Endothelial cell of umbilical vein (primary cell): ENCODE results near the gene KLHL5. TPM values are rescaled to one million over a fixed set of nuclear protein-coding genes. Genes with fewer than 3 reads are reported as not detected.

Experiments
- BruUV-seq: library from RNA; stranded (reverse); fragments of 400-500 nt; replicated peaks from 2 replicates; lab custom pipeline; 2021; lab: Mats Ljungman, UMichigan
- CTCF ChIA-PET: fragments of 300-600, 350-600 bp; sonication (Branson Sonifier 250); formaldehyde crosslinking; loops from one replicate; lab custom pipeline; 2021; ENCODE audit warnings: antibody characterized with exemption, inconsistent platforms; lab: Charles Lee
- POLR2A ChIA-PET: fragments of 300-600, 350-600 bp; sonication (Branson Sonifier 250); formaldehyde crosslinking; loops from one replicate; lab custom pipeline; 2021; ENCODE audit warnings: antibody characterized with exemption, inconsistent platforms; lab: Charles Lee
- DNase-seq: peaks from one replicate; pipeline ENCODE4 v3.0.0-alpha.2; 2011; ENCODE audit warnings: low read depth, low spot score
- FAIRE-seq: peaks from 2 replicates; lab custom pipeline; 2011; peaks lifted over from hg19 to GRCh38; lab: Jason Lieb, UNC
- H2AFZ ChIP-seq: 2 replicates; pipeline ENCODE4 v1.6.0; 2012; ENCODE audit warnings: low read depth, low read length, control low read depth, inconsistent platforms
- H3K27ac ChIP-seq: 2 replicates; pipeline ENCODE4 v1.5.1; 2011; ENCODE audit warnings: low read depth, mild to moderate bottlenecking, control low read depth, low read length, moderate library complexity; ENCODE audit not compliant: insufficient read depth
- H3K27me3 ChIP-seq, 2 experiments: 2 replicates each; pipeline versions ENCODE4 v1.6.0 to v1.6.1; 2011; ENCODE audit warnings: low read length in 2 of 2, mixed read lengths in 1 of 2; ENCODE audit not compliant: control insufficient read depth in 2 of 2, insufficient read depth in 2 of 2
- H3K36me3 ChIP-seq, 2 experiments: 2 replicates in 1 of 2; 3 replicates in 1 of 2; pipeline ENCODE4 v1.5.1; 2011; ENCODE audit warnings: low read length in 2 of 2, mild to moderate bottlenecking in 1 of 2, moderate library complexity in 1 of 2; ENCODE audit not compliant: control insufficient read depth in 2 of 2, insufficient read depth in 2 of 2; ENCODE audit errors: extremely low read depth in 1 of 2
- H3K4me1 ChIP-seq: 3 replicates; pipeline ENCODE4 v1.5.1; 2011; ENCODE audit warnings: mild to moderate bottlenecking, low read length; ENCODE audit not compliant: control insufficient read depth, insufficient read depth; ENCODE audit errors: extremely low read depth
- H3K4me2 ChIP-seq: 2 replicates; pipeline ENCODE4 v1.6.1; 2011; ENCODE audit warnings: low read length, control low read depth, mixed read lengths; ENCODE audit not compliant: insufficient read depth
- H3K4me3 ChIP-seq, 3 experiments: fragments of 200-600 bp in 1 of 3; sonication (generic), shearing (Covaris generic) in 1 of 3; replicated peaks in 1 of 3; 2 replicates each; pipeline ENCODE4 v1.5.1; 2011 to 2016; ENCODE audit warnings: control low read depth in 3 of 3, low read length in 3 of 3, mild to moderate bottlenecking in 2 of 3, inconsistent platforms in 1 of 3, low read depth in 1 of 3, moderate library complexity in 1 of 3; ENCODE audit not compliant: insufficient read depth in 1 of 3
- H3K79me2 ChIP-seq: 2 replicates; pipeline ENCODE4 v1.6.0; 2012; ENCODE audit warnings: low read length, inconsistent platforms; ENCODE audit not compliant: control insufficient read depth, insufficient read depth
- H3K9ac ChIP-seq: replicated peaks from 2 replicates; pipeline ENCODE3; 2011; ENCODE audit warnings: low read length, control low read depth; ENCODE audit not compliant: insufficient read depth; ENCODE audit errors: extremely low read depth
- H3K9me1 ChIP-seq: replicated peaks from 3 replicates; pipeline ENCODE4 v1.6.0; 2011; ENCODE audit warnings: mild to moderate bottlenecking, low read length; ENCODE audit not compliant: control insufficient read depth, insufficient read depth; ENCODE audit errors: extremely low read depth
- H3K9me3 ChIP-seq: replicated peaks from 2 replicates; pipeline ENCODE4 v1.5.1; 2012; ENCODE audit warnings: low read length, inconsistent platforms; ENCODE audit not compliant: control insufficient read depth, insufficient read depth
- H4K20me1 ChIP-seq: replicated peaks from 2 replicates; pipeline ENCODE3; 2011; ENCODE audit warnings: mild to moderate bottlenecking, low read length; ENCODE audit not compliant: control insufficient read depth, insufficient read depth; ENCODE audit errors: extremely low read depth
- JUN ChIP-seq: IDR thresholded peaks from 2 replicates; pipeline ENCODE4 v1.6.1; 2011; ENCODE audit warnings: borderline replicate concordance, low read depth; ENCODE audit not compliant: insufficient read length, insufficient read depth
- POLR2A ChIP-seq: IDR thresholded peaks from 2 replicates; pipeline ENCODE4 v1.6.1; 2012; ENCODE audit warnings: low read depth, mild to moderate bottlenecking, control low read depth, low read length
- POLR2AphosphoS5 ChIP-seq: IDR thresholded peaks from 2 replicates; pipeline ENCODE4 v1.6.1; 2012; ENCODE audit warnings: low read depth, mild to moderate bottlenecking, control low read depth, low read length, moderate library complexity; ENCODE audit not compliant: insufficient read depth
- dilution Hi-C: fragments of 300-500 bp; cut with MboI; formaldehyde crosslinking; loops from one replicate; pipeline ENCODE4 v1.15.0; 2019; ENCODE audit warnings: low sequenced_read_pairs; ENCODE audit not compliant: extremely low pct_ligation_motif_present
- intact Hi-C: fragments of 100-400 bp; cut with micrococcal nuclease; formaldehyde crosslinking; loops from one replicate; pipeline ENCODE4 v1.10.0; 2022
- polyA plus RNA-seq, 4 experiments: library from polyadenylated mRNA; depleted of rRNA in 3 of 4; stranded (reverse) in 3 of 4; unstranded in 1 of 4; fragments of >200 nt; gene quantifications; 2 replicates each; pipeline versions ENCODE4 v1.2.1 to v1.2.3, GENCODE V29; 2011 to 2012; ENCODE audit warnings: missing spikeins in 1 of 4
- total RNA-seq: library from RNA; stranded (reverse); gene quantifications from 2 replicates; pipeline ENCODE4 v1.2.3, GENCODE V29; 2021

The KLHL5 gene
- total and polyA plus RNA-seq, 2 donors (not counting 3 experiments of a cell fraction or from before 2014, with no cell fraction given), result 32.2 to 54.6 TPM

DNA sequence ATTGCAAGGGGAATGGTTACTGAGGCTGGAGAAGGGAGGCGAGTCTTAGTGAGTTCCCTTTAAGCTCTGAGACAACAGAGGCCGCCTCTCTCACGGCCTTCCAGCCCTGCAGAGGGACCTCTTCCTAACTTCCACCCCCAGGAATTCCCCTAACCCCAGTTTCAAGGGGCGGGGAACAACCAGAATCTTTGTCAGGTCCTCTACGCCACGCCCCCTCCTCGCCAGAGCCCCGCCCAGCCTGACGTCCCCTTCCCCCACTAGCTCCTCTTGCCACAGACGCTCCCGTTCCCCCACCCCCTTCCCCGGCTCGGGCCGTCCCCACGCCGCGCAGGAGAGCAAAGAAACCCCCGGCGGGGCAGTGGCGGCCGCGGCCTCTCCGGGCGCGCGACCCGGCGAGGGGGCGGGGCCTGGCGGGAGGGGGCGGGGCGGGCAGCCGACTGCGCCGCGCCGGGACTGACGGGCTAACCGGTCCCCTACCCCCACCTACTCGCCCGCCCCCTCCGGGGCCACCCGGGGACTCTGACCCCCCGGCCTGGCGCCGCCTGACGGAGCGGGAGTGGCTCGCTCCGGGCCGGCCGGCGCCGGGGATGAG lies 17.6 kb upstream of the KLHL5 start:
- peaks cover 31% of the 10 kb centered on the region for H3K79me2 ChIP-seq
- ChIA-PET POLR2A (interaction anchor here (0.9 to 1.1 kb wide), 3 partner anchors 14 to 403 kb away, joined by 3 read pairs; no protein-coding TSS in a partner anchor), CTCF (interaction anchor here (0.8 to 3.6 kb wide), 10 partner anchors 8 to 155 kb away, joined by 3 to 20 read pairs (median 4); partner anchors contain the start of gene TMEM156)
- dilution Hi-C loops, result no loop called here
- BruUV-seq, result no TSS peak
- intact Hi-C loops, result loop anchor here (1.0 to 10.0 kb wide), 7 partner anchors 8 to 290 kb away; partner anchors contain the start of genes FAM114A1 and WDR19
- peak; percentile 94 for DNase-seq
- peaks cover 25% of the 10 kb centered on the region for H3K4me1 ChIP-seq
- no peaks in the 10 kb centered on the region for H3K27me3 ChIP-seq
- peak overlapping the region; percentile 60 to 98 (median 95) for H3K4me3 ChIP-seq
- no peaks in the 10 kb centered on the region for H4K20me1 ChIP-seq
- no peaks in the 10 kb centered on the region for H3K36me3 ChIP-seq
- H2AFZ ChIP-seq, result peak overlapping the region; percentile 63
- H3K27ac ChIP-seq, result peak overlapping the region; percentile 92
- H3K9me3 ChIP-seq, result no peaks in the 10 kb centered on the region
- peak overlapping the region; percentile 68 for H3K4me2 ChIP-seq
- no peaks in the 10 kb centered on the region for H3K9me1 ChIP-seq
- TF ChIP-seq POLR2A, result peak; percentile 81
- TF ChIP-seq POLR2AphosphoS5, result no peak
- FAIRE-seq, result peak; percentile 73
- peak overlapping the region; percentile 90 for H3K9ac ChIP-seq

DNA sequence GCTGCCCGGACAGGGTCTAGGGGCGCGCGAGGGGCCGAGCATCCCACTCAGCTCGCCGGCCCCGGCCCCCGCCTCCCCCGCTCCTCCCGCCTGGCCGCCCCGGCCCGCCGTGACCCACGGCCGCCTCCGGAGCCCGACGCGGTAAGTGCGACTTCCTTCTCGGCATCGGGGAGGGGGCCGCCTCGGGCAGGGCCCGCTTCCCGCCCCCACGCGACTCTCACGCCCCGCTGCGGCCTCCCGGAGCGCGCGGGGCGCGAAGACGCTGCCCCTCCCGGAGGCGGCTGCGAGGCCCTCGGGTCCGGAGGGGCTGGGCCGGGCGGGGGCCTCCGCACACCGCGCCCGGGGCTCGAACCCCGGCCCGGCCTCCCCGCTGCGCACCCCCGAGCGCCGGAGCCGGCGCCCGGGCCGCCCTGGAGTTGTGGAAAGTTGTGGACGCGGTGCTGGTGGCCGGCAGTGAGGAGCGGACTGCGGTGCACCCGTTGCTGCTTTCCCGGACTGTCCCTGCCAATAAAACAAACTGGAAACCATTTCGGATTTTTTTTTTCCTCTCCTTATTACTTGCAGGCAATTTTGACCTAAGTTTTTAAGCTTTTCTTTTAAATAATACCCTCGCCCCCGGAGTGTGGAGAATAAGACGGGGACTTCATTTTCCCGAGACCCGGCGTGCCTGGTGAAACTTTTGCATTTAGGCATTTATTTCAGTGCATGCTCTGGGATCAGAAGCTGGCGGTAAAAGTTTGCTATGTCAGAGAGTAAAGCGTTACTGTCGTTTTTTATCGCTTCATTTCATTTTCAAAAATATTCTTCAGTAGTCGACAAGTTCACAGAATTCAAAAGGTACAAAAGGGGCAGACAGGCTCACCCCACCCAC lies 16.8 kb upstream of the KLHL5 start:
- H3K27ac ChIP-seq, result peak overlapping the region; percentile 64
- peak overlapping the region; percentile 63 for H2AFZ ChIP-seq
- FAIRE-seq (no peak), DNase-seq (peak; percentile 49)
- peaks cover 25% of the 10 kb centered on the region for H3K4me1 ChIP-seq
- peak; percentile 30 for TF ChIP-seq POLR2AphosphoS5
- no peak for TF ChIP-seq JUN
- no peaks in the 10 kb centered on the region for H3K36me3 ChIP-seq
- no peaks in the 10 kb centered on the region for H4K20me1 ChIP-seq
- dilution Hi-C loops (no loop called here), intact Hi-C loops (loop anchor here (1.0 to 10.0 kb wide), 9 partner anchors 9 to 290 kb away; partner anchors contain the start of genes FAM114A1 and WDR19)
- no peaks in the 10 kb centered on the region for H3K27me3 ChIP-seq
- peak overlapping the region; percentile 95 for H3K4me2 ChIP-seq
- H3K4me3 ChIP-seq, result peak overlapping the region; percentile 60 to 98 (median 95)
- no peaks in the 10 kb centered on the region for H3K9me3 ChIP-seq
- peaks cover 31% of the 10 kb centered on the region for H3K79me2 ChIP-seq
- H3K9me1 ChIP-seq, result no peaks in the 10 kb centered on the region
- POLR2A ChIA-PET, result interaction anchor here (1.0 to 1.1 kb wide), 2 partner anchors 19 to 402 kb away, joined by 3 read pairs; no protein-coding TSS in a partner anchor
- peak overlapping the region; percentile 90 for H3K9ac ChIP-seq
- CTCF ChIA-PET, result interaction anchor here (0.7 to 3.6 kb wide), 10 partner anchors 9 to 156 kb away, joined by 3 to 20 read pairs (median 4); no protein-coding TSS in a partner anchor
- BruUV-seq, result no TSS peak
